Measurements from ENCODE around the gene FAM171A1. TPM values are rescaled to one million over a fixed set of nuclear protein-coding genes. Genes with fewer than 3 reads are reported as not detected.

Gene FAM171A1
- total RNA-seq, 2 donors from 2014 or later: 22.1 to 29.1 TPM

GRCh38 chr10:15329437-15329836, 41.7 kb downstream of the FAM171A1 start:
- intact Hi-C loops (cut with DNase I): no loop called here
- Histone ChIP-seq H3K27me3 (no peaks in the 10 kb centered on the region), H3K36me3 (replicated peaks in 1 of 2; ENCODE audit: insufficient read depth in 1 of 2, low read depth in 2 of 2) (no peaks in the 10 kb centered on the region), H3K27ac (no peak overlapping the region), H3K4me1 (peaks cover 2% of the 10 kb centered on the region), H3K4me3 (no peak overlapping the region), H3K9me3 (no peaks in the 10 kb centered on the region)
- TF ChIP-seq CTCF (IDR thresholded peaks at IDR 0.05) (no peak), POLR2A (IDR thresholded peaks at IDR 0.05) (no peak)
- no peak for ATAC-seq
- WGBS, 2 donors: 74 to 79% methylated on average over 2 of the region's 2 CpGs
- DNase-seq: no peak

- H3K4me1 ChIP-seq: peaks cover 19% of the 10 kb centered on the region
- ATAC-seq (no peak), DNase-seq (no peak)
- no peak for TF ChIP-seq CTCF (IDR thresholded peaks at IDR 0.05)
- TF ChIP-seq POLR2A (IDR thresholded peaks at IDR 0.05): no peak
- WGBS, 2 donors: 62 to 84% methylated on average over 4 of the region's 4 CpGs
- peak overlapping the region in 1 of 4 donors; percentile 28 for H3K27ac ChIP-seq
- H3K9me3 ChIP-seq: no peaks in the 10 kb centered on the region
- H3K27me3 ChIP-seq: no peaks in the 10 kb centered on the region
- H3K4me3 ChIP-seq: no peak overlapping the region
- intact Hi-C loops (cut with DNase I): no loop called here
- H3K36me3 ChIP-seq (replicated peaks in 1 of 2; ENCODE audit: insufficient read depth in 1 of 2, low read depth in 2 of 2): no peaks in the 10 kb centered on the region
Measured at GRCh38 chr10:15325944-15326284, 45.2 kb downstream of the FAM171A1 start.

GRCh38 chr10:15325243-15325943, 45.7 kb downstream of the FAM171A1 start:
- TF ChIP-seq POLR2A (IDR thresholded peaks at IDR 0.05) (no peak), CTCF (IDR thresholded peaks at IDR 0.05) (no peak)
- Histone ChIP-seq H3K36me3 (replicated peaks in 1 of 2; ENCODE audit: insufficient read depth in 1 of 2, low read depth in 2 of 2) (no peaks in the 10 kb centered on the region), H3K9me3 (no peaks in the 10 kb centered on the region), H3K27ac (peak overlapping the region in 2 of 4 donors; percentile 11 to 28), H3K4me3 (no peak overlapping the region), H3K27me3 (no peaks in the 10 kb centered on the region), H3K4me1 (peaks cover 24% of the 10 kb centered on the region)
- 88 to 91% methylated on average over 20 of the region's 20 CpGs for WGBS, 2 donors
- DNase-seq: no peak
- intact Hi-C loops (cut with DNase I): no loop called here
- ATAC-seq: no peak

GRCh38 chr10:15324611-15325010, 46.5 kb downstream of the FAM171A1 start:
- Histone ChIP-seq H3K9me3 (no peaks in the 10 kb centered on the region), H3K4me3 (no peak overlapping the region), H3K27ac (no peak overlapping the region), H3K4me1 (peaks cover 24% of the 10 kb centered on the region), H3K36me3 (replicated peaks in 1 of 2; ENCODE audit: insufficient read depth in 1 of 2, low read depth in 2 of 2) (no peaks in the 10 kb centered on the region), H3K27me3 (no peaks in the 10 kb centered on the region)
- intact Hi-C loops (cut with DNase I): no loop called here
- no peak for ATAC-seq
- TF ChIP-seq CTCF (IDR thresholded peaks at IDR 0.05): no peak
- no peak for TF ChIP-seq POLR2A (IDR thresholded peaks at IDR 0.05)
- no peak for DNase-seq
- 84 to 86% methylated on average over 6 of the region's 6 CpGs for WGBS, 2 donors

GRCh38 chr10:15324113-15324512, 47.0 kb downstream of the FAM171A1 start:
- no peak overlapping the region for H3K27ac ChIP-seq
- peaks cover 24% of the 10 kb centered on the region for H3K4me1 ChIP-seq
- H3K36me3 ChIP-seq (replicated peaks in 1 of 2; ENCODE audit: insufficient read depth in 1 of 2, low read depth in 2 of 2): no peaks in the 10 kb centered on the region
- no peak for ATAC-seq
- intact Hi-C loops (cut with DNase I): no loop called here
- H3K9me3 ChIP-seq: no peaks in the 10 kb centered on the region
- H3K27me3 ChIP-seq: no peaks in the 10 kb centered on the region
- WGBS, 2 donors: 89 to 90% methylated on average over 8 of the region's 8 CpGs
- no peak overlapping the region for H3K4me3 ChIP-seq
- DNase-seq: no peak
- TF ChIP-seq CTCF (IDR thresholded peaks at IDR 0.05): no peak

Measured in body of pancreas (tissue), 4 donors.